GM19023 (cell line): ENCODE measurements around the gene SRCIN1.
A peak's percentile ranks its signal among the peaks of the same experiment; 100 is the strongest.
"Not testable (repeated sequence)": the region's sequence is repeated elsewhere in the genome, so short reads cannot be mapped to it uniquely, and the experiment has no call there.

Experiments
- ATAC-seq: cut with Tn5 transposase; IDR thresholded peaks from one replicate; pipeline ENCODE4 v1.9.1; 2021; ENCODE audit warnings: mild to moderate bottlenecking, moderate library complexity; ENCODE audit not compliant: unreplicated experiment

Gene SRCIN1, protein sequence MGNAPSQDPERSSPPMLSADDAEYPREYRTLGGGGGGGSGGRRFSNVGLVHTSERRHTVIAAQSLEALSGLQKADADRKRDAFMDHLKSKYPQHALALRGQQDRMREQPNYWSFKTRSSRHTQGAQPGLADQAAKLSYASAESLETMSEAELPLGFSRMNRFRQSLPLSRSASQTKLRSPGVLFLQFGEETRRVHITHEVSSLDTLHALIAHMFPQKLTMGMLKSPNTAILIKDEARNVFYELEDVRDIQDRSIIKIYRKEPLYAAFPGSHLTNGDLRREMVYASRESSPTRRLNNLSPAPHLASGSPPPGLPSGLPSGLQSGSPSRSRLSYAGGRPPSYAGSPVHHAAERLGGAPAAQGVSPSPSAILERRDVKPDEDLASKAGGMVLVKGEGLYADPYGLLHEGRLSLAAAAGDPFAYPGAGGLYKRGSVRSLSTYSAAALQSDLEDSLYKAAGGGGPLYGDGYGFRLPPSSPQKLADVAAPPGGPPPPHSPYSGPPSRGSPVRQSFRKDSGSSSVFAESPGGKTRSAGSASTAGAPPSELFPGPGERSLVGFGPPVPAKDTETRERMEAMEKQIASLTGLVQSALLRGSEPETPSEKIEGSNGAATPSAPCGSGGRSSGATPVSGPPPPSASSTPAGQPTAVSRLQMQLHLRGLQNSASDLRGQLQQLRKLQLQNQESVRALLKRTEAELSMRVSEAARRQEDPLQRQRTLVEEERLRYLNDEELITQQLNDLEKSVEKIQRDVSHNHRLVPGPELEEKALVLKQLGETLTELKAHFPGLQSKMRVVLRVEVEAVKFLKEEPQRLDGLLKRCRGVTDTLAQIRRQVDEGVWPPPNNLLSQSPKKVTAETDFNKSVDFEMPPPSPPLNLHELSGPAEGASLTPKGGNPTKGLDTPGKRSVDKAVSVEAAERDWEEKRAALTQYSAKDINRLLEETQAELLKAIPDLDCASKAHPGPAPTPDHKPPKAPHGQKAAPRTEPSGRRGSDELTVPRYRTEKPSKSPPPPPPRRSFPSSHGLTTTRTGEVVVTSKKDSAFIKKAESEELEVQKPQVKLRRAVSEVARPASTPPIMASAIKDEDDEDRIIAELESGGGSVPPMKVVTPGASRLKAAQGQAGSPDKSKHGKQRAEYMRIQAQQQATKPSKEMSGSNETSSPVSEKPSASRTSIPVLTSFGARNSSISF

GRCh38 chr17:38605841-38606645 lies at the start of gene SRCIN1:
TSS of gene SRCIN1 (minus strand) at chr17:38605952. CDS start at chr17:38605705, 247 bp downstream.
- ATAC-seq, result no peak

- ATAC-seq, result no peak
These were observed 49.0 kb upstream of the SRCIN1 start for GRCh38 chr17:38654411-38655398.

GRCh38 chr17:38653679-38654078 lies 47.9 kb upstream of the SRCIN1 start:
- ATAC-seq, result no peak

GRCh38 chr17:38653230-38653629 lies 47.5 kb upstream of the SRCIN1 start:
- ATAC-seq, result no peak

DNA sequence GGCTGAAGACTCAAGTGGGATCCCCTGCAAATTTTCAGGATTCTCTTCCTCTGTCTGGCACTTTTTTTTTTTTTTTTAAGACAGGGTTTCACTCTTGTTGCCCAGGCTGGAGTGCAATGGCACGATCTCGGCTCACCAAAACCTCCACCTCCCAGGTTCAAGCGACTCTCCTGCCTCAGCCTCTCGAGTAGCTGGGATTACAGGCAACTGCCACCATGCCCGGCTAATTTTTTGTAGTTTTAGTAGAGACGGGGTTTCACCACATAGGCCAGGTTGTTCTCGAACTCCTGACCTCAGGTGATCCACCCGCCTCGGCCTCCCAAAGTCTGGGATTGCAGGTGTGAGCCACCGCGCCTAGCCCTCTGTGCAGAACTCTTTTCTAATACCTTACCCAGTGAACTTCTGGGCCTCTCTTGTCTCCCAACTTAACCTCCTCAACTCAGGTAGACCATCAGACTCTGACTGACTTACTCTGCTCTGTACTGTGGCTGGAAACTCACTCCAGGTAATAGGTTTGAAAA lies 45.0 kb upstream of the SRCIN1 start:
- ATAC-seq, result not testable (repeated sequence)

GRCh38 chr17:38637951-38638350 lies 32.2 kb upstream of the SRCIN1 start:
- no peak for ATAC-seq

DNA sequence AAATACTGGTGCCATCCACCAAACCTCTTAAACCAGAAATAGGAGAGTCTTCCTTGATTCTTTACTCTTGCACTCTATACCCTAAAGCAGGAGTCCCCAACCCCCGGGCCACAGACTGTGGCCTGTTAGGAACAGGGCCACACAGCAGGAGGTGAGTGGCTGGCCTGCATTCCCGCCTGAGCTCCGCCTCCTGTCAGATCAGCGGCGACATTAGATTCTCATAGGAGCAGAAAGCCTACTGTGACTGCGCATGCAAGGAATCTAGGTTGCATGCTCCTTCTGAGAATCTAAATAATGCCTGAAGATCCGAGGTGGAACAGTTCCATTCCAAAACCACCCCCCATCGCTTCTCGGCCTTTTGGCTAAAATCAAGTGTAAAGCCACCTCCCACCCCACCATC lies 30.3 kb upstream of the SRCIN1 start:
- no peak for ATAC-seq

GRCh38 chr17:38632334-38632733 lies 26.6 kb upstream of the SRCIN1 start:
- ATAC-seq, result no peak

- no peak for ATAC-seq
These were observed 22.7 kb upstream of the SRCIN1 start for GRCh38 chr17:38628441-38628840.

DNA sequence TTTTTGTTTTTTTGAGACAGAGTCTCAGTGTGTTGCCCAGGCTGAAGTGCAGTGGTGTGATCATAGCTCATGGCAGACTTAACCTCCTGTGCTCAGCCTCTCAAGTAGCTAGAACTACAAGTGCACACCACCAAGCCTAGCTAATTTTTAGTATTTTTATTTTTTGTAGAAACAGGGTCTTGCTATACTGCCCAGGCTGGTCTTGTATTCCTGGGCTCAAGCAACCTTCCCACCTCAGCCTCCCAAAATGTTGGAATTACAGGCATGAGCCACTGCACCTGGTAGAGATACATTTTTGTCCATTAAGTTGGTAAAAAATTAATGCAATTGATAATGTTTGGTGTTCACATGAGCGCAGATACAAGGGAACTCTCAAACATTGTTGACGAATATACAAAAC lies 22.2 kb upstream of the SRCIN1 start:
- ATAC-seq, result no peak

- ATAC-seq, result not testable (repeated sequence)
These were observed 21.0 kb upstream of the SRCIN1 start for GRCh38 chr17:38626606-38627226.

- ATAC-seq, result no peak
These were observed 19.7 kb upstream of the SRCIN1 start for GRCh38 chr17:38625482-38625881.

DNA sequence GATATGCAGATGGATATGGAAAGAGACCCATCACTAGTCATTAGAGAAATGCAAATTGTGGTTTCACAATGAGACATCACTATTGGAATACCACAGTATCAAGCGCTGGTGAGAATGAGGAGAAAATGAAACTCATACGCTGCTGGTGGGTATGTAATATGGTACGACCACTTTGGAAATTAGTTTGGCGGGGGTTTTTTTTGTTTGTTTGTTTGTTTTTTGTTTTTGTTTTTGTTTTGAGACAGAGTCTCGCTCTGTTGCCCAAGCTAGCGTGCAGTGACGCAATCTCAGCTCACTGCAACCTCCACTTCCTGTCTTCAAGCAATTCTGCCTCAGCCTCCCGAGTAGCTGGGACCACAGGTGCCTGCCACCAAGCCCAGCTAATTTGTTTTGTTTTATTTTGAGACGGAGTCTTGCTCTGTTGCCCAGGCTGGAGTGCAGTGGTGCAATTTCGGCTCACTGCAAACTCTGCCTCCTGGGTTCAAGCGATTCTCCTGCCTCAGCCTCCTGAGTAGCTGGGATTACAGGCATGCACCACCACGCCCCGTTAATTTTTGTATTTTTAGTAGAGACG lies 19.1 kb upstream of the SRCIN1 start:
- peak; percentile 69 for ATAC-seq

GRCh38 chr17:38621538-38621937 lies 15.8 kb upstream of the SRCIN1 start:
- no peak for ATAC-seq

DNA sequence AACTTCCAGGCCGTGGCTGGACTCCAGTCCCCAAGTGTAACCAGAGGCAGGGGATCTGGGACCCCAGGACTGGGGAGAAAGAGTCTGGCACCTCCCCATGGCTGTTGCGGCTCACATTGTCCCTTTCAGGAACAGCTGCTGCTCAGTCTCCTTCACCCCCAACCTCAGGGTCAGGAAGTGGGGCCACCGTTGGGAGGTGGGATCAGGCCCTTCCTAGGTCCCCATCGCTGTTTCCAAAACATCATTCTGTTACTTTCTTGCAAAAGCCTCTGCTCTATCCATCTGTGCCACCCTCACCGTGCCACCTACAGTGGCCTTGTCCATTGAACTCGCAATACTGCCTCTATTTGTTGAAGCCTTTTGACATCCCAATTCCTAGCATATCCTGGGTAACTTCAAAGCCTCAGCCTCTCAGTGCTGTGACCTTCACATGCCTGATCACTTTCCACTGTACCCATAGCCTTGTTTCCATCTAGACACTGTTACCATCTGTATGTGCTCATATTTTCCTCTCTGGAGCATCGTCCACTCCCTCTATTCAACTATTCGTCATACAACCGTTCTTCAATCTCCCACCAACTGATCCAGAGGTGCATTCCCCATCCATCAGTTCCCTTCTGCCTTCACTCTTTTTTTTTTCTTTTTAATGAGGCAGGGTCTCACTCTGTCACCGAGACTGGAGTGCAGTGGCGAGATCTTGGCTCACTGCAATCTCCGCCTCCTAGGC lies 15.0 kb upstream of the SRCIN1 start:
- ATAC-seq, result no peak

- no peak for ATAC-seq
These were observed 14.3 kb upstream of the SRCIN1 start for GRCh38 chr17:38619937-38620550.

- ATAC-seq, result no peak
These were observed 13.7 kb upstream of the SRCIN1 start for GRCh38 chr17:38619451-38619795.
